GM18907 (cell line): Measurements from ENCODE around the gene LAMB1.

ENCODE experiments used
- ATAC-seq: cut with Tn5 transposase; IDR thresholded peaks from one replicate; pipeline ENCODE4 v1.9.1; 2021; ENCODE audit warnings: mild to moderate bottlenecking, moderate library complexity; ENCODE audit not compliant: unreplicated experiment

Gene LAMB1

DNA sequence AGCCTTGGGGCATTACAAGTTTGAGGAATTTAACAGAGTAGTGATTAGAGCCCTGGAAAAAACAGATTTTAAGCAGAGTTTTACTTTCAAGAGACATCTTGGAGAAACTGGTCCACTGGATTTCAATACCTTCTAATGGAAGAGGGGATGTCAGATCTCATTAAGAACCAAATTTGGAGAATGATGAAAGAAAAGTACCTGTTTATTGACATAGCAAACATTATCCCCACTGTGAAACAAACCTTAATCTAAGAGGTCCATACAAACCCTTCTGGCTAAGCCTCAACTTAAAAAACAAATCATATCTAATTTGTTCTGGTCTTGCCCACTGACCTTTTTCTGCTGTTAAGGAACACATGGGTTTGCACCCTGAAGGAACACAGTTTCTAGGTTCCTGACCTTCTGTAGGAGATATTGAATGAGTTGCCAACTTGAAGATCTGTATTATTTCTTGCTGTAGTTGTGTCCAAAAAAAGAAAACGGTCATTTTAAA is 53.5 kb downstream of the LAMB1 start:
- ATAC-seq: no peak

DNA sequence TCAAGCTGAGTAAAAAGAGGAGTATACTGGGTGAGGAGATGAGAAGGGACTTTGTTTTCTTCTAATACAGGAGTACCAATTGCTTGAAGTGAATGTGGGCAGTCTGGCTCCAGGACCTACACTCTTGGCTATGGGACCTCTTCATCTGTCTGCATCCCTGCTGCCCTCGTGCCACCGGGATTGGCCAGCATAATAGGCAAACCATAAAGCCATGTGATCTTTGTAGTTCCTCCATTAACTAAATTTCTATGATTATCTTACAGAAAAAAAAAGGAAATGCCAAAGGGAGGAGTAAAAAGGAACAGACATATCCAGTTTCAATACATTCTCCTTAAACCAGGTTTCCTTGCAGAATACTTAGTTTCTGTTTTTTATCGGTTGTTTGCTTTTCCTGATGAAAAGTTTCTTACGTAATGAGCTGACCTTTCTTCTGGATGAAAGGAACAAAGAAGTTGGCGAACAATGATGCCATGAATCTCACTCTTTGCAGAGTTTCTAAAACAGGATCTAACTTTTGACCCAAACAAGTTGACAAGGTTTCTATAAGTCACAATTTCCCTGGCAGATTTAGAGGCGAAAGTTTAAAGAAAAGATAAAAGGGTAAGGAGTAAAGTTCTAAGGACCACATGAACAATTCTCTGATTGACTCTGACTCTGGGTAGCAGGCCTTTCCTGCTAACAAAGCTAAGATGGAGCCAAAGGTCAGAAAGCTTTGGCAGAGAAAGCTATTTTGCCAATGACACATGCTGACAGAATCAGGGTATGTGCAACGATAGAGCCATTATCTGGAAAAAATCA is 54.1 kb downstream of the LAMB1 start:
- no peak for ATAC-seq

DNA sequence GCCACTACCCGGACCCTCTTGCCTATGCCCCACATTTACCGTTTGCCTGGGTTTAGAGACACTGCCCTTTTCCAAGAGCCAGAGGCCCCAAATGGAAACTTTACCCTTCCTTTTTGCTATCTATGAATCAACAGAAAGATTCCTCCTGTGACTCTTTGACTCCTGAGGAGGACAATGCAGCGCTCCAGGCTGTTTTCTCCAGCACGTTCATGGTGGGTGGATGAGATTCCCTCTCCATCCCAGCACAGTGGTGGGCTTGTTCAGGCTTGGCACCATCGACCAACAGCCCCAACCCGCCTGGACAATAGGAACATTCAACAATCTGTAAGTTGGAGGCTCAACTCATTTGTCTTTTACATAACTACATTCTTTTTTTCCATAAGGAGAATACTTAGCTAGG is 56.1 kb downstream of the LAMB1 start:
- no peak for ATAC-seq

DNA sequence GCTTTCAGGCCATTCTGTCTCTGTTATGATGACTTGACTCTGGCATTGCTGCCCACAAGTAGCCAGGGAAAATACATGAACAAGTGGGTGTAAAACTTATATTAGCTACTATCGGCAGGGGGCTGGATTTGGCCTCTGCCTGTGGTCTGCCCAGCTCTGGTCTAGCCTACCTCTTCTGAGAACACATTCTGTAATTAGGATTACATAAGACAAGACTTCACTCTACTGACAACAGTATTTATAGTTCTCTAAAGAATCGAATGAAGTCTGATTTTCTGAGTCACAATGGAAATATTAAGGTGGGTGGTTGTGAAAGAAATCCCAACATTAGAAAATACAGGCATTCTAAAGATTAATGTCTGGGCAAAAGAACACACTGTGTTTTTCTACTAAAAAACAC is 56.5 kb downstream of the LAMB1 start:
- no peak for ATAC-seq

GRCh38 chr7:107945332-107945731 is 57.6 kb downstream of the LAMB1 start:
- ATAC-seq: no peak

DNA sequence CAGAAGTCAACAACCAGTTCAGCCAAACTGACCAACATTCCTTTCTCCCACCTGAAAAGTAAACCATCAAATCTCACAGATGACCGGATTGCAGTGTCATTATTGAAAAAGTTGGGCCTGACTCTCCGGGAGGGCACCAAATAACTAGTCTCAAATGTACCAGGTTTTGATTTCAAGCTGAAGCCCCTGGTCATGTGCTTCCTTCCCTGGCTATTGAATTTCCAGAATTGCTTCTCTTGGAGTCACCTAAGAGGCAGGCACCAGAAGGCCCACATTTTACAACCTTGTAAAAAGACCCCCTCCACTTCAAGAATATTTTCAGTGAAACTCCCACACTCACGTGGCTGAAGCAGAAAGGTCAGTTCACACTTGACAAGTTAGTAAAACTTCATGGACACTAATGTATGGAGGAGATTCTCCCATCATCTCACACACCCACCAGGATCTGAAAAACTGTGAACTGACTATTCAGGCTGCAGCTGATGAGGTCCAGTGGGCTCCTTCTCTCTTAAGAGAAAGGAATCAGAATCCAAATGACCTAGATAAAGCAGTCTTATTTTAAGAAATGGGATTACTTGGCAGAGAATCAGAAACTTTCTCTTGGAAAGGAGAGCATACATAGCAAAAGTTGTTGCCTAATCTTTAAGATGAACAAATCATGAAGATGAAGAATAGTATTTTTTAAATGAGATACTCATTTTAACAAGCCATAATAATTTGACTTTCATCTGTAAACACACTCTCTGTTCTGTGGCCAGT is 58.4 kb downstream of the LAMB1 start:
- ATAC-seq: no peak

DNA sequence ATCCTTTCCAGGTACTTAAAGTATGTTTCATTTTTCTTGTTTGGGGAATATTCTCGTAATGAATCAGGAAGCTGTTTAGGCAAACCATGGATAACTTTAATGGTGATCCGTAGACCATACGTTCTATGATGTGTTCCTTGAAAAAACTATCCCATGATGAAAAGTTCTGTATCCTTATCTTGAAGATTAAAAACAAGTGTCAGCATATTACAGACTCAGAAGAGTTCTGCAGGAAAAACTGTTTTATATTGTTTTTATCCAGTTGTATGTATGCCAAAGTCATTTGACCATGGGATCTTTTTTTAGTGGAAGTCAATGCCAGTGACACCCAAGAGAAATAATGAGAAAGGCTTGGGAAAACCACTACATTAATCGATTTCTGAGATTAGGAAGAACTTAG is 59.9 kb downstream of the LAMB1 start:
- ATAC-seq: no peak

- no peak for ATAC-seq
Measured at GRCh38 chr7:107940951-107941350, 62.0 kb downstream of the LAMB1 start.

DNA sequence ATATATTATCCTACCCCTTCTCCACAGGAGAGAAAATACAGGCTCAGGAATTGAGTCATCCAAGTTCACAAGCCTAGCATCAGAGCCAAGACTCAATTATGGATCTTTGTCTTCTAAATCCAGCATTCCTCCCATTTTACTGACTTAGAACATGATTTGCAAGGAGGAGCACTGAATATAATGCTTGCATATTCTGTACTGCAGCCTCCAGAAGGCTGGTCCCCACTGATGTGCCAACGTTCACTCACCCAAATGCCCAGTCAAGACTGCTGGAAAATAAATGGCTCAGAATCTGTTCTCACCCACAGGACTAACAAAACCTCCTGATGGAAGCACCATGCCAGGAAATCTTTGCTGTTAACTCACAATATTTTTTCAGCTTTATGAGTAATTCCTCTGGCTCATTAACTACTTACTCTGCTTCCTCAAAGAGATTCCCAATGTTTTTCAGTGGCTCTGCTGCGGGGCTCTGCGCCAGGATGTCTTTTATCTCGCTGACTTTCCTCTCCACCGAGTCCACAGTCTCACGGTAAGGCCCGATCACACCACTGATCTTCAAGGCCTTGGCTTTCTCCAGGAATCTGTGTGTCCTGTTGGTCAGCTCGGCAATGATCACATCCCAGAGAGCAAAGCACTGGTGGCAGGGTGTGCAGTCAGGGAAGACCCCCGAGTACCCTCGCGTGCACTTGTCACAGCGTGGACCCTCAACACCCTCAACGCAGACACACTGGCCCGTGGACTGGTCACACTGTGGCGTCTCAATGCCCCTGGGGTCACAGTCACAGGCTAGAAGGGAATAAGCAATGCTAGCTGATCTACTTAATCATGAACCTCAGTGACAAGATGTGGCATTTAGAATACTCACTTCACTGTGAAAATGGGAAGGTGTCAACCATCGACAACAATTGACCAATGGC is 63.1 kb downstream of the LAMB1 start:
- ATAC-seq: no peak

DNA sequence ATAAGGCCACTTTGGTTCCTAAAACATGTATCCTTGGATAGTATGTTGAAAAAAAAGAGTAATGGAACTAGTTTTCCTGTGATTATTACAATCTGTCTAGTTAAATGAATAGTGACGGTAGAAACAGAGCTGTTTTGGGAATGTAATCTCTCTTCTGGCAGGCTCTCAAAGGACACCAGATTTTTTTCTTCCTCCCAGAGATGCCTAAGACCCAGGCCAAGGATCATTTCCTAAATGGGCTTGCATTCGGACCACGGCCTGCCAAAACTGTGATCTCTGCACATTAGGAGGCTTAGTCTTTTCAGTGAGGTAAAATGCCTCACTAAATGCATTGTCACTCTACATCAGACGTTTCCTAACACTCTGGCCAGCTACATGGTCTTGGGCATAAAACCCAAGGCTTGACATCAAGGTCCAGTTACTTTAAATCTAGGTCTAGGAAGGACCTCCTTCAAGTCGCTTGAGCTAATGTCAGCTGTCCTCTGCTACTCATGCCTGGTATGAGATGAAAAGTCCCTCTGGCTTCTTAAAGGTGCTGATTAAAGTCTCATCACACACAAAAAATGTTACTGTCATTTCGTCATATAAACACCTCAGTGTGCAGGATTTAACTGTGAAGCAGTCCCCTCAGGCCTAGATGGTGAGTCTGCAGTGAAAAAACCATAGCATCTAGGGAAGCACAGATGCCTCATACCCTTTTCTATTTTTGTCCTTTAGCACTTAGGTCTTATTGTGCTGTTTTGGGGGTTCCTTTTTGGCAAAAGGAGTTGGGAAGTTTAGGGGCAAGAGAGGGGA is 64.3 kb downstream of the LAMB1 start:
- no peak for ATAC-seq

DNA sequence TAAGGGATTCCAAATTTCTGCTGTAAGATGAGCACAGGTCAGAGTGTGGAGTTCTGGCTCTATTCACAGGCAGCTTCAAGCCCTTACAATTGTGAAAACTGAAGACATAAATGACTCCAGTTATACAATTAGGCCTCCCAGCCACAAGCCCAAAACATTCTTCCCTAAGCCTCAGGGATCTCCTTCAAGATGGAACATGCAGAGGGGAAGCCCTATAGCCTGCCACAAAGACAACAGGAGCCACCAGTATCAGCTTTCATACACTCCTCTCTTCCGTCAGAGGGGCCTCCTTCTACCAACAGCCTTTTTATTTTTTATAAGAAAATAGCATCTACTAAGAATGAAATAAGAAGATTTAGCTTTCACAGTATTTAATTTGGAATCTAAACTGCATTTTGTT is 65.4 kb downstream of the LAMB1 start:
- ATAC-seq: no peak

DNA sequence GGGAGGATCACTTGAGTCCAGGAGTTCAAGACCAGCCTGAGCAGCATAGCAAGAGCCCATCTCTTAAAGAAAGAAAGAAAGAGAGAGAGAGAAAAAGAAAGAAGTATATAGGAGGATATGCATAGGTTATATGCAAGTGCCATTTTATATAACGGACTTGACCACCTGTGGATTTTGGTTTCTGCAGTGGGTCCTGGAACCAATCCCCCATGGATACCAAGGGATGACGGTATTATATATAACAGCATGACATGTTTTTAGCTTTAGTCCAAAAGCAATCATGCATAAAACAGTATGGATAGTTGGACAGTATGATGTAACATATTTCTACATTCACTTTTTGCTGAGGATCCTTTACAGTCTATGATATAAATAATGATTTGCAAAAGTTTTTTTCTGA is 66.6 kb downstream of the LAMB1 start:
- no peak for ATAC-seq

DNA sequence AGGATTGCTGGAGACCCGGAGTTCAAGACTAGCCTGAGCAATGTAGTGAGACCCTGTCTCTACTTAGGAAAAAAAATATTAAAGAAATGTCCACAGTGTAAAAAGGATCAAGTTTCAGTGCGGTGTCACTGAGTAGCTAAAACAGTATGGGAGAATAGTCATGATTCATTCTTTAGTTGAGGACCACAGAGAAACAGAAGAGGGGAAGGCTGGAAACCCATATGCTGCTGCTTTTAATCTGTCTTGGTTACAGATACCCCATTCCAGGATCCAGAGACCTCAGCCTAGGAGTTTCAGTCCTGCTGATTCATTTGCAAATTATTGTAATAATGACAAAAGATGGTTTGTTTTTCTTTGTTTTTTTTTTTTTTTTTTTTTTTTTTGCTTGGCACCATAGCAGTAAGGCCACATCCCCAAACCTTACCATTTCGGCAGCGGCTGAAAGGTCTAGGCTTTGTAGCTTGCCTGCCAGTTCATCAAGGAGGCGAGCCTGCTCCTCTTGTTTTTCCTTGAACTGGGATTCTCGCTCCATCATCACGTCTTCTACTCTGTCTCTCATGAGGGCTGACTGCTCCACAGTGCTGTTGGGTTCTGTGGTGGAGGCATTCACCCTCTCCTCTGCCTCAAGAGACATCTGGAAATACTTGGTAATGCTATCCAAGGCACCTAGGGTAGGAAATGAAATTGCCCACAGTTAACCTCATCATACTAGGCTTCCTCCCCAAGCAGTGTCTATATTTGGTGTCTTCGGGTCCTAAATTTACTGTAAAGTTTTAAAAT is 67.8 kb downstream of the LAMB1 start:
- ATAC-seq: no peak

DNA sequence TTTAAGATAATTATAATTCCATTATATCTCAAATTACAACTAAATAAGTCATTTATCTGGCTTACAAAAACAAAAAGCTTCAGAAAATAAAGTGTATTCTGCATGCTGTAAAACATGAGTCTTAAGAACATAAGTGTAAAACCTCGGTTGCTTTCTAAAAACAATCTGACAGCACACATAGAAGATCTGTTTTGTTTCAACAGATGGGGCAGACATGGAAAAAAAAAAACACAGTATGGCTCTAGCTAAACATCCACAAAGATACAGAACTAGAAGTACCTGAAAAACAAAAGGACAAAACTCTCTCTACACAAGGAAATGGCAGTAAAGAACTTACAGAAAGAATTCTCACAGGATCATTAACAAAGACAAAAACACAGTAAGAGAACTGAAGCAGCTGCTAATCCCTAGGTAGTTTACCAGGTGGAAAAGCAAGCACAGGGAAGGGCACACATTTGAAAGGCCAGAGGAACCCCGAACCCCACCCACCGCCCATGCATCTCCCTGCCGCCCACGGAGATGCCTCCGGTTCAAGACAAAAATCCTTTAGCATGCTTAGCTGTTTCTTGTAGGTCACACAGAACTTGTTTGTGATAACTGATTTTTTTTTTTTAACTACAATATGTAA is 69.5 kb downstream of the LAMB1 start:
- ATAC-seq: no peak

- ATAC-seq: no peak
Measured at GRCh38 chr7:107932805-107933204, 70.2 kb downstream of the LAMB1 start.

DNA sequence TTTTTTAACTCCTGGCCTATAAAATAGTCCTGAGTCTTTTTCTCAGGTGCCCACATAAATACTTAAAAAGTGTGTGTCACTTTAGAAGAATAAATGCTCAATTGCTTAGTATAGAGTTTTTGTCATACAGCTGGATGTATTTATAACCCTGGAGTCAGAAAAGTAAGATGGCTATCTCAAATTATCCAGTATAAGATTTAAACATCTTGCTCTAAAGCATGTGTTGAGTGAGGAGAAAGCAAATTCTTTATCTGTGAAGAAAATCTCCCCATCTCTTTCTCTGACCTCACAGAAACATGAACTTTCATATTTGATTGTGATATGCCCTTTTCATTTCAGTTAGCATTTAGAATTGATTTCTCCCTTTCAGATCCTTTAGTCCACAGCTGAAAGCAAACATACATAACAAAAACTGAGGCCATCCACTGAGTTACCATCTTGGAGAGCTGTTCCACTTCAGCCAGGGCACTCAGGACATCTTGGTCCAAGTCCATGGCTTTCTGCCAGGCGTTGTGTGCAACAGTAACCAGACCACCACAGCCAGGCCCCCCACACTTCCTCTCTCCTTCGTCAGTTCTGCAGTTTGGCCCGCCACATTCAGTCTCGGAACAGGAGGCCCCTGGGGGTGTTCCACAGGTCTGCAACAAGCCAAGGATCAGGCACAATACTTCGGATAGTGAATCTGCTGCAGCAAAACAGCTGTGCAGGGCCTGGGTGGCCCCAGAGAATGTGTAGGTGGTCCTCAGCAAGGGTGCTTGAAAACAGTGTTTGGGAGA is 71.0 kb downstream of the LAMB1 start:
- no peak for ATAC-seq

- ATAC-seq: no peak
Measured at GRCh38 chr7:107926481-107926880, 76.5 kb downstream of the LAMB1 start.

DNA sequence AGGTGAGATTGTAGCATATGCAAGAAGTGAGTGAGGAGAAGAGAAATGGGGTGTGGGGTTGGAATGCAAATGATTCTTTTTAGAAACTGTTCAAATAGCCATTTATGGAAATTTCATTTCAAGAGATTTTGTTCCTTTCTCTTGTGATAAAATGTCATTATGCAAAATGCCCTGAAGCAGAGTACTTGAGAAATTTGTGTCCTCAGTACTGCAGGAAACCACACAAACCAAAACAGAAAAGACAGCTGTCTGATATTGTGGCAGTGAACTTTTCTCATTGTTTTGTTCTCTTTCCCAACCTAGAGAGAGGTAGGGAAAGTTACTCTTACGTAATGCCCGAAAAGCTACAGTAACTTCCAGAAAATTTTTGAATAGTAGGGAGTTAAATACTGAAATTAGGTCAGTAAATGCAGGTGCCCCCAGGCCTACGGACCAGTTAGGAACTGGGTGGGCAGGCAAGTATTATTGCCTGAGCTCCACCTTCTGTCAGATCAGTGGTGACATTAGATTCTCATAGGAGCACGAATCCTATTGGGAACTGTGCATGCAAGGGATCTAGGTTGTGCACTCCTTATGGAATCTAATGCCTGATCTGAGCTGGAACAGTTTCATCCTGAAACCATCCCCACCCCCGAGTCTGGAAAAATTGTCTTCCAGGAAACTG is 78.0 kb downstream of the LAMB1 start:
- peak; percentile 95 for ATAC-seq
